Anterior cingulate cortex (tissue), 58 donors: ENCODE data around the gene NFIX.

Experiments
- DNase-seq, 58 donors: peaks; one replicate each; lab custom pipeline; 2025; lab: John Stamatoyannopoulos, UW

The NFIX gene

GRCh38 chr19:13083627-13084026, 88.4 kb downstream of the NFIX start:
- peak in 12 of 58 donors; percentile 35 to 55 (median 44) for DNase-seq

GRCh38 chr19:13085666-13086065, 90.4 kb downstream of the NFIX start:
- DNase-seq = no peak

GRCh38 chr19:13086341-13086740, 91.1 kb downstream of the NFIX start:
- DNase-seq = no peak

- no peak for DNase-seq
Observed at GRCh38 chr19:13087295-13087694, 92.0 kb downstream of the NFIX start.

- no peak for DNase-seq
Observed at GRCh38 chr19:13087795-13088537, 92.7 kb downstream of the NFIX start.

- DNase-seq = no peak
Observed at GRCh38 chr19:13089139-13089856, 94.0 kb downstream of the NFIX start.

GRCh38 chr19:13089857-13090507, 94.7 kb downstream of the NFIX start:
- DNase-seq = no peak

GRCh38 chr19:13090511-13091231, 95.4 kb downstream of the NFIX start:
- no peak for DNase-seq

- DNase-seq = peak in 51 of 58 donors; percentile 15 to 88 (median 69)
Observed at GRCh38 chr19:13091400-13092157, 96.3 kb downstream of the NFIX start.

GRCh38 chr19:13092158-13092543, 96.9 kb downstream of the NFIX start:
- no peak for DNase-seq

- DNase-seq = no peak
Observed at GRCh38 chr19:13092606-13093235, 97.4 kb downstream of the NFIX start.

GRCh38 chr19:13093407-13094105, 98.3 kb downstream of the NFIX start:
- peak in 55 of 58 donors; percentile 16 to 89 (median 74) for DNase-seq

- DNase-seq = peak in 15 of 58 donors; percentile 28 to 86 (median 65)
Observed at GRCh38 chr19:13094106-13094504, 98.8 kb downstream of the NFIX start.

- DNase-seq = peak in 1 of 58 donors; percentile 32
Observed at GRCh38 chr19:13094771-13095392, 99.6 kb downstream of the NFIX start.

GRCh38 chr19:13095393-13095784, 100.1 kb downstream of the NFIX start:
- DNase-seq = no peak

GRCh38 chr19:13095934-13096927, 101.0 kb downstream of the NFIX start:
- no peak for DNase-seq

GRCh38 chr19:13097033-13097462, 101.8 kb downstream of the NFIX start:
- no peak for DNase-seq
